Astrocyte (in vitro differentiated cells and primary cell): Measurements from ENCODE around the gene XXYLT1.

ENCODE experiments used
- CTCF ChIP-seq: IDR thresholded peaks from 2 replicates; pipeline ENCODE4 v1.5.1; 2011; ENCODE audit warnings: low read depth, mild to moderate bottlenecking, inconsistent platforms, low read length, moderate library complexity; ENCODE audit not compliant: insufficient read depth
- EZH2 ChIP-seq: IDR thresholded peaks from 2 replicates; pipeline ENCODE4 v1.6.1; 2012; ENCODE audit warnings: mild to moderate bottlenecking, low read length, inconsistent platforms; ENCODE audit not compliant: insufficient read depth

- no peak for TF ChIP-seq EZH2
- TF ChIP-seq CTCF = no peak
Measured at GRCh38 chr3:195254454-195255175, 16.3 kb downstream of the XXYLT1 start.
